Hindlimb muscle (tissue), 1 donor: ENCODE data around the gene TMPRSS11E. TPM values are rescaled to one million over a fixed set of nuclear protein-coding genes. Genes with fewer than 3 reads are reported as not detected.
"Not testable (repeated sequence)": the region's sequence is repeated elsewhere in the genome, so short reads cannot be mapped to it uniquely, and the experiment has no call there.

Experiments used
- DNase-seq: peaks from one replicate; pipeline ENCODE4 v3.0.0-alpha.2; 2013
- polyA plus RNA-seq: library from polyadenylated mRNA; unstranded; fragments of 120-200 nt; gene quantifications from one replicate; pipeline ENCODE4 v1.2.1, GENCODE V29; 2013; ENCODE audit not compliant: insufficient read length

Gene TMPRSS11E
- polyA plus RNA-seq, 1 donor: not detected

- no peak for DNase-seq
These were observed 15.4 kb downstream of the TMPRSS11E start for GRCh38 chr4:68462691-68463090.

- no peak for DNase-seq
These were observed 16.5 kb downstream of the TMPRSS11E start for GRCh38 chr4:68463796-68464195.

GRCh38 chr4:68465058-68465457, 17.8 kb downstream of the TMPRSS11E start:
- DNase-seq: no peak

DNA sequence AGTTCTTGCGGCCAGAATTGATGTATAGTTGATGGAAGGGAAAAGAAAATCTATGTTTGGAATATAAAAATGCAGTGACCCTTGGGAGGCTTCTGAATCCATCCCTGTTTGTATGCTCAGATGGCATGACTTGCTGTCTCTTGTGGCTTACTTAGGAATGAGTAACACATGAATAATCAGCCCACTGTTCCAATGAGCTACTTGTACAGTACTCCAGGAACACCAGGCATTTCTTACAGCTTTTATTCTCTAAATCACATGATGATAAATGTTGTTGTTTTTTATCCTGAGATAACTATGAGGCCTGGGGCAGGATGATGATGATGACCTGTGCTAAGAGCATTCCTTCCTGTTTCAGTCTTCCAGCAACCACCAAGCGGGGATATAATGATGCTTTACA, 18.9 kb downstream of the TMPRSS11E start:
- no peak for DNase-seq

DNA sequence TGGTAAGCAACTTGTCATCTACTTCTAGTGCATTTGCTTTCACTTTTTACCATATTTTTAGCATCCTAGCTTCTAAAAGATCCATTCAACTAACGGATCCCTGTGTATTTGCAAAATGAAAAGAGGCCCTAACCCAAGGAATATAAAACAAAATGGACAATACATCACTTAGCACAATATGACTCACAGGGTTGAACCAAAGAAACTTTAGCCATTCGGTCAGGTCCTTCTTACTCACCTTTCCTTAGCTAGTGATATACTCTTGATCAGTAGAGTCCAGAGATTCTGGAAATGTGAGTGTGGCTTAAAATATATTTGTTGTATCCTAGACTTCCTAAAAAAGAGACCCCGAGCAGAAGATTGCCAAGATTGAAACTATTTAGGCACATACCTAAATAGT, 19.5 kb downstream of the TMPRSS11E start:
- DNase-seq: no peak

DNA sequence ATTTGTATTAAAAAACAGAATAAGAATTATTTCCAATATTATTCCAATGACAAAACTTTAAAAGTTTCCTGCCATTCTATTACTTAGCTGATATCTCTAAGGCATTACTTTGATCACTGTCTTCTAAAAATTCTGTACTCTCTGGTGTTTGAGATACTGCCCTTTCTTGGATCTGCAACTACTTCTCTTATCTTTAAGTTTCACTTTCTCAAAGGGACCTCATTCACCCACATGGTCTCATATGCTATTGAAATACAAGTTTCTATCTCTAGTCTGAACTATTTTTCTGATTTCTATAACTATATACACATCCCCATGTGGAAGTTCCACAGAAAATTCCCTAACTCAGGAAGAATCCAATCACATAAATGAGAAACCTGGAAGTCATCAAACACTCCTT, 22.2 kb downstream of the TMPRSS11E start:
- DNase-seq: no peak

- DNase-seq: no peak
These were observed 28.9 kb downstream of the TMPRSS11E start for GRCh38 chr4:68476191-68476590.

- no peak for DNase-seq
These were observed 42.1 kb downstream of the TMPRSS11E start for GRCh38 chr4:68489338-68489737.

- peak; percentile 1 for DNase-seq
These were observed 43.7 kb downstream of the TMPRSS11E start for GRCh38 chr4:68490826-68491457.

DNA sequence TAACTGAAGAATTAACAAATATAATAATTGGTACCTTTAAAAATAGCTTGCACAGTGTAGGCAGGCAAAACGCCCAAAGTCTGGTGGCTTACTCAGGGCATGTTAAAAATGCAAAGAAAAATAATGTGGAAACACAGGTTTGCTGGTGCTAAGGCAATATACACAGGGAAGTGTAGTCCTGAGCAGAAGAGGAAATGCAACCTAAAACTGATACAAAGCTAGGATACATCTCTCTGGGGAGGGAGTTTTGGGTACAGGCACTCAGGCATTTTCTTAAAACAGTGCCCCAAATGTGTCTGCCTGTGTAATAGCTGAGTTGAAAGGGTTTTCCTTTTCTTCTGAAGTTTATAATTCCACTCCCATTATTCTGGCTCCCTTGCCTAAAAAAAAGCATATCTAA, 47.4 kb downstream of the TMPRSS11E start:
- no peak for DNase-seq

GRCh38 chr4:68498413-68499007, 51.2 kb downstream of the TMPRSS11E start:
- peak; percentile 50 for DNase-seq

GRCh38 chr4:68499021-68499420, 51.8 kb downstream of the TMPRSS11E start:
- no peak for DNase-seq

DNA sequence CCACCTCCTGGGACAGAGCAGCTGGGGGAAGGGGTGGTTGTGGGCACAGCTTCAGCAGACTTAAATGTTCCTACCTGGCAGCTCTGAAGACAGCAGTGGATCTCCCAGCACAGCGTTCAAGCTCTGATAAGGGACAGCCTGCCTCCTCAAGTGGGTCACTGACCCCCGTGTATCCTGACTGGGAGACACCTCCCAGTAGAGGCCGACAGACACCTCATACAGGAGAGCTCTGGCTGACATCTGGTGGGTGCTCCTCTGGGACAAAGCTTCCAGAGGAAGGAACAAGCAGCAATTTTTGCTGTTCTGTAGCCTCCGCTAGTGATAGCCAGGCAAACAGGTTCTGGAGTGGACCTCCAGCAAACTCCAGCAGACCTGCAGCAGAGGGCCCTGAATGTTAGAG, 56.2 kb downstream of the TMPRSS11E start:
- not testable (repeated sequence) for DNase-seq

DNA sequence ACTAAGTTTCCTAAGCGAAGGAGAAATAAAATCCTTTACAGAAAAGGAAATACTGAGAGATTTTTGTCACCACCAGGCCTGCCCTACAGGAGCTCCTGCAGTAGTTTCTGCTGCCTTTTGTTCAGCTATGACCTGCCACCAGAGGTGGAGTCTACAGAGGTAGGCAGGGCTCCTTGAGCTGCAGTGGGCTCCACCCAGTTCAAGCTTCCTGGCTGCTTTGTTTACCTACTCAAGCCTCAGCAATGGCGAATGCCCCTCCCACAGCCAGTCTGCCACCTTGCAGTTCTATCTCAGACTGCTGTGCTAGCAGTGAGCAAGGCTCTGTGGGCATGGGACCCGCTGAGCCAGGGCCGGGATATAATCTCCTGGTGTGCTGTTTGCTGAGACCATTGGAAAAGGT, 57.6 kb downstream of the TMPRSS11E start:
- DNase-seq: not testable (repeated sequence)

GRCh38 chr4:68505452-68505851, 58.2 kb downstream of the TMPRSS11E start:
- not testable (repeated sequence) for DNase-seq

GRCh38 chr4:68518889-68519288, 71.6 kb downstream of the TMPRSS11E start:
- DNase-seq: no peak

DNA sequence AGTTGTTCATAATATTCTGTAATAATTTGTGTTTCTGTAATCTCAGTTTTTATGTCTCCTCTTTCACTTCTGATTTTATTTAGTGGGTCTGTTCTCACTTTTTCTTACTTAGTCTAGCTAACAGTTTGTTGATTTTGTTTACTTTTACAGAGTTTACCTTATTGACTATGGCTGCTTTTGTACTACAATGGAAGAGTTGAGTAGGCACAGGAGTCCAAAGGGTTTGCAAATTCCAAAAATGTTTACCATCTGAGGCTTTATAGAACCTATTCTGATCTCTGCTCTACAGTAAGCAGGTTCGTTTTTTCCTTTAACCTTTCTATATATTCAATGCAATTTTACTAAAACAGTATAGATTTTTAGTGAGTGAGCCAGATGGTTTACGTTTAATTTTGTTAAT, 73.7 kb downstream of the TMPRSS11E start:
- no peak for DNase-seq

- not testable (repeated sequence) for DNase-seq
These were observed 75.0 kb downstream of the TMPRSS11E start for GRCh38 chr4:68522232-68522631.

DNA sequence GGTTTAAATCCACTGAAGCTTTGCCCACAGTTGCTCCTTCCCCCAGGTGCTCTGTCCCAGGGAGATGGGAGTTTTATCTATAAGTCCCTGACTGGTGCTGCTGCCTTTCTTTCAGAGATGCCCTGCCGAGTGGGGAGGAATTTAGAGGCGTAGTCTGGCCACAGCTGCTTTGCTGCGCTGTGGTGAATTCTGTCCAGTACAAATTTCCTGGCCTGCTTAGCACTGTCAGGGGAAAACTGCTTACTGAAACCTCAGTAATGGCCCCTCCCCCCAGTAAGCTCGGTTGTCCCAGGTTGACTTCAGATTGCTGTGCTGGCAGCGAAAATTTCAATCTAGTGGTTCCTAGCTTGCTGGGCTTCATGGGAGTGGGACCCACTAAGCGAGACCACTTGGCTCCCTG, 88.7 kb downstream of the TMPRSS11E start:
- DNase-seq: no peak

DNA sequence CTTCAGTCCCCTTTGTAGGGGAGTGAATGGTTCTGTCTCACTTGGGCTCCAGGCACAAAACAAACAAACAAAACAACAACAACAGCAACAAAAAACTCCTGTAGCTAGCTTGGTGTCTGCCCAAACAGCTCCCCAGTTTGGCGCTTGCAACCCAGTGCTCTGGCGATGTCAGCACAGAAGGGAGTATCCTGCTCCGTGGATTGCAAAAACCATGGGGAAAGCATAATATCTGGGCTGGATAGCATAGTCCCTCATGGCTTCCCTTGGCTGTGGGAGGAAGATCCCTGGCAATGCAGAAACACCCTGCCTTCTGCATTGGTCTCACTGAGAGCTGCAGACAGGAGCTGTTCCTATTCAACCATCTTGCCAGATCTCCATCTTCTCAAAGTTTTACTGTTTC, 89.1 kb downstream of the TMPRSS11E start:
- no peak for DNase-seq

GRCh38 chr4:68542742-68543141, 95.5 kb downstream of the TMPRSS11E start:
- DNase-seq: not testable (repeated sequence)
